GM19324 (cell line): Measurements from ENCODE around the gene OR4S1.
"Not testable (repeated sequence)": the region's sequence is repeated elsewhere in the genome, so short reads cannot be mapped to it uniquely, and the experiment has no call there.

Experiments used
- ATAC-seq: cut with Tn5 transposase; IDR thresholded peaks from one replicate; pipeline ENCODE4 v1.9.1; 2021; ENCODE audit warnings: mild to moderate bottlenecking, moderate library complexity; ENCODE audit not compliant: unreplicated experiment, low FRiP score

The OR4S1 gene

GRCh38 chr11:48305923-48306322 is at the start of gene OR4S1:
Gene OR4S1, plus strand, starts transcription at chr11:48306223. Its CDS starts 0 bp downstream, at chr11:48306223.
- ATAC-seq, result no peak

DNA sequence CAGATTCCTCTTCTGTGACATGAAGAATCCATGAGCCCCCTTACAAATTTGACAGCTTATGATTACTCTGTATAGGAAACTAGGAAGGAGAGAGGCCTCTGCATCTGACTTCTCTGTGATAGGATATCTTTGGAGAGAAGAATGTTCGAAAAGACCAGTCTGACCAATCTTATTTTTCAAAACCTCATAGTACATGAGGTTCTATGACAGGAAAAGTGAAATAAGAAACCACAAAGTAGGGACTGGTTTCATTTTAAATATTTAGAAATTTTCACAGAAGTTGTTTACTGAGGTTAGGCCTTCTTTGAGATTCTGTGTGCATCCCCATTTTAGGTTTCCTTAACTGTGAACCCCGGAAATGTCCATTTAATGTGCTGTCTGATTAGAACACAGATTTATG is 44.4 kb upstream of the OR4S1 start:
- no peak for ATAC-seq

- no peak for ATAC-seq
Observed at GRCh38 chr11:48263423-48263911, 42.6 kb upstream of the OR4S1 start, which contains the start of gene OR4X1. Gene OR4X1, plus strand, starts transcription at chr11:48263861. Its CDS starts 0 bp downstream, at chr11:48263861.

DNA sequence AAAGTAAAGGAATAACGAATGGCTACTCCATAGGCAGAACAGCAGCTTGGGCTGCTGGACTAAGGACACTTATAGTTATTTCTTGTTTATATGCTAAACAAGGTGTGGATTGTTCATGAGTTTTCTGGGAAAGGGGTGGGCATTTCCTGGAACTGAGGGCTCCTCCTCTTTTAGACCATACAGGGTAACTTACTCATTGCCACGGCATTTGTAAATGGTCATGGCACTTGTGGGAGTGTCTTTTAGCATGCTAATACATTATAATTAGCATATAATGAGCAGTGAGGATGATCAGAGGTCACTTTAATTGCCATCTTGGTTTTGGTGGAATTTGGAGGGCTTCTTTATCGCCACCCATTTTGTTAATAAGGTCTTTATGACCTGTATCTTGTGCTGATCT is 35.4 kb upstream of the OR4S1 start:
- ATAC-seq, result no peak

DNA sequence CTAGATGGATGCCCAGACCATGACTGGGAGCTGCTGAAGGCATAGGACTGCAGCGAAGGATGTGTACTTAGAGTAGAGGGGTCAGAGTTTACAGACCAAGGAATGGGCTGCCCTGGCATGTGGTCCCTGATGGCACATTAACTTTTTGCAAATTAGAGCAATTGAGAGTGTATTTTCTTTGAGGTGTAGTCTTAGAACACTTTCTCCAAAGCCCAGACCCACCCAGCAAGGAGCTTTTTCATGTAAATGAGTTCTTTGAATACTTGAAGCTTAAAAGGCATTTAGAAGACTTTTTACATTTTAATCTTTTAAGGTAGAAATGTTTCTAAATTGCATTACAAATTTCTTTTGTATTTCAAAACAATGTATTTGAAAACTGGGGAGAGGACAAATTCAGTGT is 33.4 kb upstream of the OR4S1 start:
- no peak for ATAC-seq

GRCh38 chr11:48307760-48308386 is 1.9 kb downstream of the OR4S1 start:
- ATAC-seq, result no peak

DNA sequence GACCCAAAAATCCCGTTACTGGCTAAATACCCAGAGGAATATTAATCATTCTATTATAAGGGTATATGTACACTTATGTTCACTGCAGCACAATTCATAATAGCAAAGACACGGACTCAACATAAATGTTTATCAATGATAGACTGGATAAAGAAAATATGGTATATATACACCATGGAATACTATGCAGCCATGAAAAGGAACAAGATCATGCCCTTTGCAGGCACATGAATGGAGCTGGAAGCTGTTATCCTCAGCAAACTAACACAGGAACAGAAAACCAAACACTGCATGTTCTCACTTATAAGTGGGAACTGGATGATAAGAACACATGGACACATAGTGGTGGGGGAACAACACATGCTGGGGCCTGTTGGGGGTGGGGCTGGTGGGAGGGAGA is 7.6 kb downstream of the OR4S1 start:
- not testable (repeated sequence) for ATAC-seq

DNA sequence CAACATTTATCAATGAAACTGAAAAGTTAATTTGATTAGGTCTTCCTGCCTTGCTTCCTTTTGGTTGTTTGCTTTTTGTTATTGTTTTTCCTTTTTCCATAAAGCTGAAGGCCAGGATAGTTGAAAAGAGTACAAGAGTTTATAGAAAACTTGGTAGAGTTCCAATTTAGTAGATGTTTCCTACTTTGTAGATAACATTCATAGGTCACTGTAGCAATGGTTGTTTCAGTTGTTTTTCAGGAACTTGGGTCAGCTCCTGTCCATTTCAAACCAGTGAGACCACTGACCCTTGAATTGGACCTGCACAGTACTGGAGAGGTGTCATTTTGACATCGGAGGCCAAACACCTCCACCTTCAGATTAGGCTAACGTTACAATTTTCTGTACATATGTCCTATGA is 13.8 kb downstream of the OR4S1 start:
- ATAC-seq, result not testable (repeated sequence)

DNA sequence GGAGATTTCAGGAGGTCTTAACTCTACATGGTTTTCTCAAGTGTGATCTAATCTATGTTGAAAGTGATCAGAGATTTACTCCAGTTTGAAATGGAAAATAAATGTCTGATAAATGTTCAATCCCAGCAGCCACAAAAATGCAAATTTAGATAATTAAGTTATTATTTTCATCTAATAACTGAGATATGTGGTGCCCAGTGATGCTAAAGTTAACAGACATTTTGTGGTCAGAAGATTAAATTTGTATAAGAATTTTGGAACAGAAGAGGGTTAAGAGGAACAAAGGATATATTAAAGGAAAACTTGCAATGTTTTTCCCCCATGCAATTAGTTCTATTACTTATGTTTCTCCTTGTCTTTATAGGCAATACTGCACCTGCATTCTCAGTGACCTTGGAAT is 18.6 kb downstream of the OR4S1 start, which contains the start of gene OR4C3:
OR4C3 (plus strand) TSS at position 301 of the 400 bp plus-strand sequence. CDS start 102 bp downstream, outside the sequence.
- ATAC-seq, result not testable (repeated sequence)

DNA sequence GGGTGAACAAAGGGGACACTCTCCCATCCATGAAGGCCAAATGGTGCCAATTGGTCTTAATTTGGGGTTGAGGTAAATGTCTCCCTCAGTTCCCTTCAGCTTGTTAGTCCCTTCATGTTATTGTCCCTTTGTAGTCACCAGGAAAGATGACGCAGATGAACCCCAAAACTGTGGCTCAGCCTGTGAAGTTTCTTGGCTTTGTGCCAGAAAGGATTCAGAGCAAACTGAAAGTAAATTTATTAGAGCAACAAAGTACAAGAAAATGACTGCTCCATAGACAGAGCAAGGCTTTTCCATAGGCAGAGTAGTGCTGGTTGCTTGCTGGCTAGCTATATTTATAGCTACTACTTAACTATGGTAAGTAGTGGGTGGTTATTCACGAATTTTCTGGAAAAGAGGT is 35.4 kb downstream of the OR4S1 start:
- ATAC-seq, result no peak

DNA sequence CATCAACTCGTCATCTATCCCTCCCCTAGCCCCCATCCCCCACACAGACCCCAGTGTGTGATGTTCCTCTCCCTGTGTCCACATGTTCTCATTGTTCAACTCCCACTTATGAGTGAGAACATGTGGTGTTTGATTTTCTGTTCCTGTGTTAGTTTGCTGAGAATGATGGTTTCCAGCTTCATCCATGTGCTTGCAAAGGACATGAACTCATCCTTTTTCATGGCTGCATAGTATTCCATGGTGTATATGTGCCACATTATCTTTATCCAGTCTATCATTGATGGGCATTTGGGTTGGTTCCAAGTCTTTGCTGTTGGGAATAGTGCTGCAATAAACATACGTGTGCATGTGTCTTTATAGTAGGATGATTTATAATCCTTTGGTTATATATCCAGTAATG is 36.5 kb downstream of the OR4S1 start:
- ATAC-seq, result not testable (repeated sequence)

DNA sequence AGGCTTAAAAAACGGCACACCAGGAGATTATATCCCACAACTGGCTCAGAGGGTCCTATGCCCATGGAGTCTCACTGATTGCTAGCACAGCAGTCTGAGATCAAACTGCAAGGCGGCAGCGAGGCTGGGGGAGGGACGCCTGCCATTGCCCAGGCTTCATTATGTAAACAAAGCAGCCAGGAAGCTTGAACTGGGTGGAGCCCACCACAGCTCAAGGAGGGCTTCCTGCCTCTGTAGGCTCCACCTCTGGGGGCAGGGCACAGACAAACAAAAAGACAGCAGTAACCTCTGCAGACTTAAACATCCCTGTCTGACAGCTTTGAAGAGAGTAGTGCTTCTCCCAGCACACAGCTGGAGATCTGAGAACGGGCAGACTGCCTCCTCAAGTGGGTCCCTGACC is 40.3 kb downstream of the OR4S1 start:
- ATAC-seq, result not testable (repeated sequence)

GRCh38 chr11:48354013-48354412 is 48.0 kb downstream of the OR4S1 start:
- ATAC-seq, result no peak

DNA sequence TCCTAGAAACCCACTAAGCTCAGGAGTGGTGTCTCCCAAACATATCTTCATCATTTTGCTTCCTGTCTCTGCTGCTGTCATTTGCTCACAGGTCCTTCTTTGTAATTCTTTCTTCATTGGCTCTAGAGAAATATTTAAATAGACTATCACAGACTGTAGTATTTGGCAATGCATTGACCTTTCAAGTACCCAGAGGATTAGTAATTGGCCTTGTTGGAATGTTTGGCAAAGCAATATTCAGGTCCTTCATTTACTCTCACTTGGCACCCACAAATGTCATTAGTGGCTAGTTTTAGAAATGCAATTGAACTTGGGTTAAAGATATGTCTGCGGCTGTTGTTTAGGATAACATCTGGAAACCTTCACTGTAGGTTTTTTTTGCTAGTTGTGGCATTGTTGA is 48.7 kb downstream of the OR4S1 start:
- no peak for ATAC-seq
